Hepatocyte (in vitro differentiated cells): Measurements from ENCODE around the gene HNRNPUL1. TPM values are rescaled to one million over a fixed set of nuclear protein-coding genes. Genes with fewer than 3 reads are reported as not detected.

Experiments
- DNase-seq: peaks from one replicate; pipeline ENCODE4 v3.0.0-alpha.2; 2016; ENCODE audit warnings: low spot score
- H2AFZ ChIP-seq: fragments of 200-600 bp; sonication (generic); 2 replicates; pipeline ENCODE4 v1.6.0; 2016; ENCODE audit warnings: antibody characterized with exemption, mild to moderate bottlenecking
- H3K27ac ChIP-seq: fragments of 200-600 bp; sonication (generic); 2 replicates; pipeline ENCODE4 v1.5.1; 2016; ENCODE audit warnings: mild to moderate bottlenecking
- H3K27me3 ChIP-seq: fragments of 200-600 bp; sonication (generic); 2 replicates; pipeline ENCODE4 v1.6.1; 2016
- H3K36me3 ChIP-seq: fragments of 200-600 bp; sonication (generic); replicated peaks from 2 replicates; pipeline ENCODE4 v1.5.1; 2016; ENCODE audit warnings: low read depth; ENCODE audit not compliant: insufficient read depth
- H3K4me1 ChIP-seq: fragments of 200-600 bp; sonication (generic); 2 replicates; pipeline ENCODE4 v1.5.1; 2016; ENCODE audit warnings: mild to moderate bottlenecking, moderate library complexity; ENCODE audit not compliant: insufficient read depth
- H3K4me2 ChIP-seq: fragments of 200-600 bp; sonication (generic); 2 replicates; pipeline ENCODE4 v1.6.0; 2016
- H3K4me3 ChIP-seq: fragments of 200-600 bp; sonication (generic); 2 replicates; pipeline ENCODE4 v1.5.1; 2016; ENCODE audit warnings: mild to moderate bottlenecking
- H3K79me2 ChIP-seq: fragments of 200-600 bp; sonication (generic); 2 replicates; pipeline ENCODE4 v1.6.0; 2017; ENCODE audit warnings: mild to moderate bottlenecking
- H3K9me2 ChIP-seq: fragments of 200-600 bp; sonication (generic); replicated peaks from 2 replicates; pipeline ENCODE4 v1.6.0; 2017; ENCODE audit warnings: mild to moderate bottlenecking; ENCODE audit not compliant: insufficient read depth
- H3K9me3 ChIP-seq: fragments of 200-600 bp; sonication (generic); 2 replicates; pipeline ENCODE4 v1.5.1; 2016; ENCODE audit warnings: low read depth, mild to moderate bottlenecking
- H4K20me1 ChIP-seq: fragments of 200-600 bp; sonication (generic); 2 replicates; pipeline ENCODE4 v1.6.0; 2016; ENCODE audit warnings: mild to moderate bottlenecking; ENCODE audit not compliant: insufficient read depth, poor library complexity, severe bottlenecking
- CTCF ChIP-seq: fragments of 200-600 bp; sonication (generic); IDR thresholded peaks from 2 replicates; pipeline ENCODE4 v1.5.1; 2016; ENCODE audit warnings: antibody characterized with exemption, mild to moderate bottlenecking; ENCODE audit not compliant: poor library complexity
- EZH2 ChIP-seq: fragments of 200-600 bp; sonication (generic); IDR thresholded peaks from 2 replicates; pipeline ENCODE4 v1.6.1; 2016; ENCODE audit warnings: antibody characterized with exemption, mild to moderate bottlenecking, borderline replicate concordance
- EZH2phosphoT487 ChIP-seq: fragments of 200-600 bp; sonication (generic); IDR thresholded peaks from one replicate; pipeline ENCODE4 v1.6.1; 2018; ENCODE audit warnings: antibody characterized with exemption, mild to moderate bottlenecking, low read depth, moderate library complexity; ENCODE audit not compliant: unreplicated experiment, severe bottlenecking
- WGBS: methylation state at CpG from one replicate; pipeline ENCODE4 v1.1.6; 2016; ENCODE audit warnings: low lambda C conversion rate; ENCODE audit errors: missing lambda C conversion rate; 5-methylcytosine and 5-hydroxymethylcytosine counted together
- polyA plus RNA-seq: library from polyadenylated mRNA; unstranded; fragments of >200 nt; fragmentation: Nextera tagmentation; extraction: Ambion mirVana; gene quantifications from 2 replicates; pipeline ENCODE4 v1.2.1, GENCODE V29; 2016
- total RNA-seq: library from RNA; depleted of rRNA; stranded (reverse); fragments of >200 nt; gene quantifications from 2 replicates; pipeline ENCODE4 v1.2.3, GENCODE V29; 2014

HNRNPUL1 gene
- total and polyA plus RNA-seq, 2 experiments from 2014 or later: 98.5 to 115 TPM

GRCh38 chr19:41330481-41330880, 66.3 kb downstream of the HNRNPUL1 start:
- WGBS: 96% methylated on average over 4 of the region's 4 CpGs
- no peak overlapping the region for H3K4me2 ChIP-seq
- H3K79me2 ChIP-seq: no peaks in the 10 kb centered on the region
- peaks cover 25% of the 10 kb centered on the region for H3K4me1 ChIP-seq
- DNase-seq: no peak
- H3K27ac ChIP-seq: no peak overlapping the region
- no peaks in the 10 kb centered on the region for H3K36me3 ChIP-seq
- H3K27me3 ChIP-seq: no peaks in the 10 kb centered on the region
- H3K4me3 ChIP-seq: no peak overlapping the region
- no peaks in the 10 kb centered on the region for H3K9me2 ChIP-seq
- H2AFZ ChIP-seq: no peak overlapping the region
- TF ChIP-seq EZH2 (no peak), CTCF (no peak), EZH2phosphoT487 (no peak)
- no peaks in the 10 kb centered on the region for H4K20me1 ChIP-seq
- H3K9me3 ChIP-seq: no peaks in the 10 kb centered on the region

DNA sequence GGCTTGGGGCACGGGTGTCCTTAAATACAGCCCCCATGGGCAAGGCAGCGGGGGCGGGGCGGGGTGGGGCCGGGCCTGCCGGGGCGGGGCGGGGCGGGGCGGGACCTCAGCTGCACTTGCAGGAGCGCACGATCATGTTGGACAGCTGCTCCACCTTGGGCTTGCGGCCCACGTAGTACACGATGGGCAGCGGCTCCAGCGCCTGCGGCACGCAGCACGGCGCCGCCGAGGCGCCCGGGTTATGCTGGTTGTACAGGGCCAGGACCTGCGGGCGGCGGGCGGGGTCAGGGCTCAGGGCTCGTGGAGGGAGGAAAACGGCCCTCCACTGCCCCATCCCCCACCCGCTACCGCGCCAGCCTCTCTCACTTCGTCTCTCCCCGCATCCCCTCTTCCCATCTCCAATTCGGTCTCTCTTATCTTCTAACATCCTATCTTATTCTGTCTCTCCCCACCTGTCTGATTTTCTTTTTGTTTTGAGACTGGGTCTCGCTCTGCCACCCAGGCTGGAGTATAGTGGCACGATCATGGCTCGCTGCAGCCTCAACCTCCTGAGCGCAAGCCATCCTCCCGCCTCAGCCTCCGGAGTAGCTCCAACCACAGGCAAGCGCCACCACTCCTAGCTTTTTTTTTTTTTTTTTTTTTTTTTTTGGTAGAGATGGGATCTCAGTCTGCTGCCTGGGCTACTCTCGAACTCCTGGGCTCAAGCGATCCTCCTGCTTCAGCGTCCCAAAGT, 66.9 kb downstream of the HNRNPUL1 start:
- H3K36me3 ChIP-seq: no peaks in the 10 kb centered on the region
- no peak overlapping the region for H2AFZ ChIP-seq
- no peaks in the 10 kb centered on the region for H3K79me2 ChIP-seq
- no peaks in the 10 kb centered on the region for H3K9me2 ChIP-seq
- TF ChIP-seq EZH2phosphoT487: no peak
- TF ChIP-seq CTCF: no peak
- TF ChIP-seq EZH2: no peak
- H3K4me1 ChIP-seq: peaks cover 19% of the 10 kb centered on the region
- no peak overlapping the region for H3K4me3 ChIP-seq
- no peaks in the 10 kb centered on the region for H3K27me3 ChIP-seq
- no peak overlapping the region for H3K27ac ChIP-seq
- no peaks in the 10 kb centered on the region for H4K20me1 ChIP-seq
- no peak overlapping the region for H3K4me2 ChIP-seq
- no peak for DNase-seq
- WGBS: 89% methylated on average over 25 of the region's 47 CpGs
- H3K9me3 ChIP-seq: no peaks in the 10 kb centered on the region

DNA sequence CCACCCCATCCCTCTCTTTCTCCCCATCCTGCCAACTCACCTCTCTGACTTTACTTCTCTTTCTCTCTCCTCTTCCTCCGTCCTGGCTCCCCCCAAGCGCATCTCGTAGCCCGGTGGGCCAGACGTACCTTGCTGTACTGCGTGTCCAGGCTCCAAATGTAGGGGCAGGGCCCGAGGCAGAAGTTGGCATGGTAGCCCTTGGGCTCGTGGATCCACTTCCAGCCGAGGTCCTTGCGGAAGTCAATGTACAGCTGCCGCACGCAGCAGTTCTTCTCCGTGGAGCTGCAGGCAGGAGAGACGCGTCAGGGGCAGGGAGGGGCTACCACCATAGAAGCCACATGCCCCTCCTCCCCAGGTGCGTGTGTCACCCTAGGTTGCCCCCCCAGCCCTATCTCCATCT, 67.8 kb downstream of the HNRNPUL1 start:
- no peaks in the 10 kb centered on the region for H3K9me3 ChIP-seq
- no peak for DNase-seq
- H2AFZ ChIP-seq: no peak overlapping the region
- H3K79me2 ChIP-seq: no peaks in the 10 kb centered on the region
- no peaks in the 10 kb centered on the region for H4K20me1 ChIP-seq
- 87% methylated on average over 15 of the region's 16 CpGs for WGBS
- H3K4me2 ChIP-seq: no peak overlapping the region
- no peak overlapping the region for H3K27ac ChIP-seq
- no peak overlapping the region for H3K4me3 ChIP-seq
- no peaks in the 10 kb centered on the region for H3K27me3 ChIP-seq
- H3K9me2 ChIP-seq: no peaks in the 10 kb centered on the region
- H3K36me3 ChIP-seq: no peaks in the 10 kb centered on the region
- TF ChIP-seq EZH2 (no peak), CTCF (no peak), EZH2phosphoT487 (no peak)
- peaks cover 10% of the 10 kb centered on the region for H3K4me1 ChIP-seq
